Keratinocyte (primary cell): ENCODE measurements around the gene CHST14. TPM values are rescaled to one million over a fixed set of nuclear protein-coding genes. Genes with fewer than 3 reads are reported as not detected.
A peak's percentile ranks its signal among the peaks of the same experiment; 100 is the strongest.

Experiments used
- DNase-seq: peaks from one replicate; pipeline ENCODE4 v3.0.0-alpha.2; 2011; ENCODE audit warnings: low read depth, missing footprints, low spot score
- FAIRE-seq: peaks from 2 replicates; lab custom pipeline; 2011; peaks lifted over from hg19 to GRCh38; lab: Jason Lieb, UNC
- H2AFZ ChIP-seq: 2 replicates; pipeline ENCODE4 v1.6.0; 2012; ENCODE audit warnings: low read length, control low read depth, inconsistent platforms; ENCODE audit not compliant: control insufficient read depth
- H3K27ac ChIP-seq: 2 replicates; pipeline ENCODE4 v1.5.1; 2011; ENCODE audit warnings: low read length; ENCODE audit not compliant: control insufficient read depth, insufficient read depth
- H3K27me3 ChIP-seq: 3 replicates; pipeline ENCODE4 v1.6.0; 2011; ENCODE audit warnings: low read length; ENCODE audit not compliant: control insufficient read depth, insufficient read depth; ENCODE audit errors: extremely low read depth
- H3K36me3 ChIP-seq, 2 experiments: 2 replicates in 1 of 2; 3 replicates in 1 of 2; pipeline ENCODE4 v1.5.1; 2011; ENCODE audit warnings: low read length in 2 of 2, mild to moderate bottlenecking in 1 of 2; ENCODE audit not compliant: control insufficient read depth in 2 of 2, insufficient read depth in 2 of 2; ENCODE audit errors: extremely low read depth in 1 of 2
- H3K4me1 ChIP-seq: 3 replicates; pipeline ENCODE4 v1.5.1; 2011; ENCODE audit warnings: low read length; ENCODE audit not compliant: control insufficient read depth, insufficient read depth; ENCODE audit errors: extremely low read depth
- H3K4me2 ChIP-seq: 3 replicates; pipeline ENCODE4 v1.6.0; 2011; ENCODE audit warnings: low read depth, low read length; ENCODE audit not compliant: control insufficient read depth, insufficient read depth; ENCODE audit errors: extremely low read depth
- H3K4me3 ChIP-seq, 3 experiments: fragments of 200-600 bp in 1 of 3; sonication (generic) in 1 of 3; 2 replicates in 2 of 3; 3 replicates in 1 of 3; pipeline ENCODE4 v1.5.1; 2011 to 2016; ENCODE audit warnings: low read length in 3 of 3, mild to moderate bottlenecking in 3 of 3, control low read depth in 2 of 3, inconsistent platforms in 1 of 3, low read depth in 1 of 3, mixed read lengths in 1 of 3, mixed run types in 1 of 3, moderate library complexity in 1 of 3; ENCODE audit not compliant: control insufficient read depth in 2 of 3, insufficient read depth in 2 of 3; ENCODE audit errors: extremely low read depth in 1 of 3
- H3K79me2 ChIP-seq: 2 replicates; pipeline ENCODE4 v1.6.0; 2012; ENCODE audit warnings: low read length; ENCODE audit not compliant: control insufficient read depth, insufficient read depth
- H3K9ac ChIP-seq: 3 replicates; pipeline ENCODE4 v1.6.0; 2011; ENCODE audit warnings: low read length; ENCODE audit not compliant: control insufficient read depth, insufficient read depth; ENCODE audit errors: extremely low read depth
- H3K9me1 ChIP-seq: 3 replicates; pipeline ENCODE4 v1.6.0; 2011; ENCODE audit warnings: low read length; ENCODE audit not compliant: control insufficient read depth, insufficient read depth; ENCODE audit errors: extremely low read depth
- H3K9me3 ChIP-seq: 2 replicates; pipeline ENCODE4 v1.5.1; 2012; ENCODE audit warnings: low read depth, low read length; ENCODE audit not compliant: control insufficient read depth
- H4K20me1 ChIP-seq: 3 replicates; pipeline ENCODE4 v1.6.0; 2011; ENCODE audit warnings: low read length; ENCODE audit not compliant: control insufficient read depth, insufficient read depth; ENCODE audit errors: extremely low read depth
- CTCF ChIP-seq, 3 experiments: IDR thresholded peaks in 1 of 3; conservative IDR thresholded peaks in 1 of 3; optimal IDR thresholded peaks in 1 of 3; 2 replicates in 2 of 3; 3 replicates in 1 of 3; pipeline versions ENCODE3 to v1.5.1; 2011; ENCODE audit warnings: low read length in 3 of 3, mild to moderate bottlenecking in 3 of 3, moderate library complexity in 2 of 3, control low read depth in 1 of 3, inconsistent platforms in 1 of 3; ENCODE audit not compliant: insufficient read depth in 2 of 3; ENCODE audit errors: extremely low read depth in 1 of 3
- EZH2 ChIP-seq: IDR thresholded peaks from one replicate; pipeline ENCODE4 v1.6.1; 2012; ENCODE audit warnings: inconsistent platforms, mild to moderate bottlenecking, low read length, moderate library complexity
- dilution Hi-C: fragments of 300-500 bp; cut with MboI; formaldehyde crosslinking; loops from one replicate; pipeline ENCODE4 v1.7.0; 2020; ENCODE audit warnings: low sequenced_read_pairs; ENCODE audit not compliant: extremely low pct_ligation_motif_present
- polyA plus RNA-seq, 5 experiments: library from polyadenylated mRNA; depleted of rRNA in 3 of 5; stranded (reverse) in 3 of 5; stranded (forward) in 1 of 5; unstranded in 1 of 5; fragments of >200 nt; gene quantifications; 1 replicate in 1 of 5; 2 replicates in 3 of 5; 3 replicates in 1 of 5; pipeline versions ENCODE4 v1.2.1 to v1.2.3, GENCODE V29; 2011 to 2012; ENCODE audit warnings: missing spikeins in 2 of 5, low read depth in 1 of 5, low replicate concordance in 1 of 5

Gene CHST14
- polyA plus RNA-seq, 1 donor (not counting 4 experiments of a cell fraction or from before 2014, with no cell fraction given), result 1.5 TPM

DNA sequence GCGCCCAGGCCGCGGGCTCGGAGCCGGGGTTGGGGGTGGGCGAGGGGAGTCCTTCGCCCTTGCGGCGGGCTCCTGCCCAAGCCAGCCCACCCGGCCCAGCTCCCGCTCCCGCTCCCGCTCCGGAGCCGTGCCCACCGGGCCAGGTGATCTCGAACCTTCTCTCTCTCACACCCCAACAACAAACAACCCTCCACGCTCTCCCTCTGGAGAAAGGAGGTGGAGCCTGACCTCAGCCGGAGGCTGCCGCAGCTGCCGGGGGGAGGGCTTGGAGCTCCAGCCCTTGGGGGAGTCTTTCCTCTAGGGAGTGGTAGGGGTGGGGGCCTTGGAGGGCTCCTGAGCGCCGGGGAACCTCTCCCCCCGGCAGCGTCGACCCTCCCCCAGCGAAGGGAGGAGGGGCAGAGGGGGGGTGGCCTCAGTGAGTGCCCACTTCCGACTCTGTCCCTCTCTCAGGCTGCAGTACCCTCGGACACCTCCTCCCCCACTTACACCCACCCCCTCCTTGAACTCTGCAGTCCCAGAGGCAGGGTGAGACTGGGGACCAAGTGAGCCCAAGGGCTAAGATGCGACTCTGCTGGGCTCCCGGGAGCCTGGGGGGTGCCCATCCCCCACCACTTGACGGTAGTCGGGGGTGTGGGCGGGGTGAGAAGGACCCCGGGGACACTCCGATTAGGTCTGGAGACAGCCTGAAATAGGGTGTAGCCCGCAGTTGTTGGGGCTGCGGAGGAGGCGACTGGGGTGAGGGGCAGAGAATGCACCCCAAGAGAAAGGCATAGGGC lies 34.5 kb upstream of the CHST14 start:
- Histone ChIP-seq H3K9me3 (no peaks in the 10 kb centered on the region), H3K79me2 (no peaks in the 10 kb centered on the region), H3K4me1 (peaks cover 26% of the 10 kb centered on the region), H3K4me3 (peak overlapping the region; percentile 11 to 32 (median 31)), H3K27ac (no peak overlapping the region), H4K20me1 (no peaks in the 10 kb centered on the region), H3K9me1 (no peaks in the 10 kb centered on the region), H3K36me3 (no peaks in the 10 kb centered on the region), H3K27me3 (peaks cover 50% of the 10 kb centered on the region), H2AFZ (peak overlapping the region; percentile 37), H3K9ac (no peak overlapping the region), H3K4me2 (peak overlapping the region; percentile 63)
- dilution Hi-C loops, result no loop called here
- DNase-seq (no peak), FAIRE-seq (no peak)
- TF ChIP-seq CTCF (optimal IDR thresholded peaks at IDR 0.05 in 1 of 3, IDR thresholded peaks at IDR 0.05 in 1 of 3, conservative IDR thresholded peaks at IDR 0.05 in 1 of 3; ENCODE audit: extremely low read depth in 1 of 3, insufficient read depth in 2 of 3, low read length in 3 of 3) (no peak), EZH2 (no peak)

- peaks cover 26% of the 10 kb centered on the region for H3K4me1 ChIP-seq
- FAIRE-seq (no peak), DNase-seq (no peak)
- no peaks in the 10 kb centered on the region for H4K20me1 ChIP-seq
- H3K9me3 ChIP-seq, result no peaks in the 10 kb centered on the region
- no peak overlapping the region for H2AFZ ChIP-seq
- H3K79me2 ChIP-seq, result peaks cover 2% of the 10 kb centered on the region
- dilution Hi-C loops, result no loop called here
- peak overlapping the region; percentile 63 for H3K4me2 ChIP-seq
- TF ChIP-seq EZH2 (peak; percentile 60), CTCF (optimal IDR thresholded peaks at IDR 0.05 in 1 of 3, IDR thresholded peaks at IDR 0.05 in 1 of 3, conservative IDR thresholded peaks at IDR 0.05 in 1 of 3; ENCODE audit: extremely low read depth in 1 of 3, insufficient read depth in 2 of 3, low read length in 3 of 3) (no peak)
- no peaks in the 10 kb centered on the region for H3K36me3 ChIP-seq
- no peak overlapping the region for H3K9ac ChIP-seq
- peak overlapping the region in 1 of 3 experiments; percentile 31 for H3K4me3 ChIP-seq
- no peaks in the 10 kb centered on the region for H3K9me1 ChIP-seq
- no peak overlapping the region for H3K27ac ChIP-seq
- peaks cover 50% of the 10 kb centered on the region for H3K27me3 ChIP-seq
Observed at GRCh38 chr15:40436892-40437751, 33.7 kb upstream of the CHST14 start.
